Esophagus muscularis mucosa (tissue), 3 donors: ENCODE results near the gene MAGIX.

Experiments used
- POLR2AphosphoS5 ChIP-seq, 2 donors: sonication (generic); formaldehyde crosslinking; IDR thresholded peaks; one replicate each; pipeline ENCODE4 v1.6.1; 2017; ENCODE audit warnings: antibody characterized with exemption in 2 of 2
- TF ChIP-seq, protein P1 (sequence below), 3 experiments: fragments of 200-600 bp in 2 of 3; fragments of 450-650 bp in 1 of 3; sonication (generic) in 2 of 3; IDR thresholded peaks; one replicate each; pipeline ENCODE4 v1.5.1; 2017 to 2019; ENCODE audit warnings: antibody characterized with exemption in 3 of 3, mild to moderate bottlenecking in 2 of 3, moderate library complexity in 1 of 3

DNA sequence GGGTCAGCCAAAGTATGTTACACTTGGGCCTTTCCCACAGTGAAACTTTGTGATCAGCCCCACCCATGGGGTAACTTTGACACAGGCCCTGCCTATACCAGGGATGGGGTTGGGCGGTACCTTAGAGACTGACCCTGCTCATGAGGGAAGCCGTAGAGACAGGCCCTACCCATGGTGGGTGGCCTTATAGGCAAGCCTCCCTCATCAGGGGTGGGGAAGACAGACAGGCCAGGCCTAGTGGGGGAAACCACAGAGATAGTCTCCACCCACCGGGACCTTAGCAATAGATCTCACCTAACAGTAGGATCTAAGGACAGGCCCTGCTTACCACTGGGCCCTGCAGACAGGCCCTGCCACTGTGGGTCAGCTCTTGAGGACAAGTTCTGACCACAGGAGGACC, 16.0 kb downstream of the MAGIX start:
- TF ChIP-seq, protein P1, sequence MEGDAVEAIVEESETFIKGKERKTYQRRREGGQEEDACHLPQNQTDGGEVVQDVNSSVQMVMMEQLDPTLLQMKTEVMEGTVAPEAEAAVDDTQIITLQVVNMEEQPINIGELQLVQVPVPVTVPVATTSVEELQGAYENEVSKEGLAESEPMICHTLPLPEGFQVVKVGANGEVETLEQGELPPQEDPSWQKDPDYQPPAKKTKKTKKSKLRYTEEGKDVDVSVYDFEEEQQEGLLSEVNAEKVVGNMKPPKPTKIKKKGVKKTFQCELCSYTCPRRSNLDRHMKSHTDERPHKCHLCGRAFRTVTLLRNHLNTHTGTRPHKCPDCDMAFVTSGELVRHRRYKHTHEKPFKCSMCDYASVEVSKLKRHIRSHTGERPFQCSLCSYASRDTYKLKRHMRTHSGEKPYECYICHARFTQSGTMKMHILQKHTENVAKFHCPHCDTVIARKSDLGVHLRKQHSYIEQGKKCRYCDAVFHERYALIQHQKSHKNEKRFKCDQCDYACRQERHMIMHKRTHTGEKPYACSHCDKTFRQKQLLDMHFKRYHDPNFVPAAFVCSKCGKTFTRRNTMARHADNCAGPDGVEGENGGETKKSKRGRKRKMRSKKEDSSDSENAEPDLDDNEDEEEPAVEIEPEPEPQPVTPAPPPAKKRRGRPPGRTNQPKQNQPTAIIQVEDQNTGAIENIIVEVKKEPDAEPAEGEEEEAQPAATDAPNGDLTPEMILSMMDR (IDR thresholded peaks at IDR 0.05) = no peak
- TF ChIP-seq POLR2AphosphoS5 (IDR thresholded peaks at IDR 0.05) = no peak
